K562 (cell line): ENCODE measurements around the gene TTC33. TPM values are rescaled to one million over a fixed set of nuclear protein-coding genes. Genes with fewer than 3 reads are reported as not detected.

Source experiments
- ATAC-seq: fragments of 200-7000 bp; cut with Tn5 transposase; 3 replicates; pipeline ENCODE4 v1.9.1; 2020; ENCODE audit warnings: moderate library complexity
- BruUV-seq: library from RNA; stranded (reverse); fragments of 400-500 nt; replicated peaks from 2 replicates; lab custom pipeline; 2021; lab: Mats Ljungman, UMichigan
- CTCF ChIA-PET: fragments of 300-600 bp; formaldehyde crosslinking; extraction: SDS; loops from one replicate; lab custom pipeline; 2021; ENCODE audit warnings: low intra/inter-chr PET ratio; lab: Yijun Ruan, JAX
- POLR2A ChIA-PET: fragments of 300-600, 350-650 bp; sonication (Branson Sonifier 250); formaldehyde crosslinking; extraction: SDS; loops from one replicate; lab custom pipeline; 2021; ENCODE audit warnings: antibody characterized with exemption, inconsistent platforms; lab: Yijun Ruan, JAX
- DNase-seq, 4 experiments: peaks; one replicate each; pipeline versions ENCODE4 v3.0.0 to v3.0.0-alpha.2; 2011 to 2018; ENCODE audit warnings: low spot score in 3 of 4, mixed read lengths in 3 of 4; ENCODE audit errors: extremely low read depth in 1 of 4
- FAIRE-seq: peaks from 2 replicates; lab custom pipeline; 2011; peaks lifted over from hg19 to GRCh38; lab: Jason Lieb, UNC
- H2AFZ ChIP-seq: 2 replicates; pipeline ENCODE4 v1.6.0; 2011; ENCODE audit warnings: low read depth, low read length, control low read depth, inconsistent platforms
- H3K27ac ChIP-seq: fragments of 200-600 bp; 3 replicates; pipeline ENCODE4 v1.8.0; 2011; ENCODE audit warnings: low read depth, mild to moderate bottlenecking, control low read depth, inconsistent platforms, low read length, moderate library complexity, mixed read lengths; ENCODE audit errors: extremely low read depth
- H3K27me3 ChIP-seq, 2 experiments: fragments of 300-600 bp in 1 of 2; 2 replicates in 1 of 2; 3 replicates in 1 of 2; pipeline versions ENCODE4 v1.6.0 to v1.8.0; 2011; ENCODE audit warnings: inconsistent platforms in 2 of 2, low read length in 2 of 2, mild to moderate bottlenecking in 1 of 2, mixed read lengths in 1 of 2, moderate library complexity in 1 of 2; ENCODE audit not compliant: control insufficient read depth in 2 of 2, insufficient read depth in 2 of 2
- H3K36me3 ChIP-seq: fragments of 300-600 bp; 3 replicates; pipeline ENCODE4 v1.8.0; 2011; ENCODE audit warnings: mild to moderate bottlenecking, low read length, inconsistent platforms; ENCODE audit not compliant: control insufficient read depth, insufficient read depth
- H3K4me1 ChIP-seq, 2 experiments: fragments of 200-600 bp in 1 of 2; replicated peaks in 1 of 2; 2 replicates in 1 of 2; 3 replicates in 1 of 2; pipeline versions ENCODE4 v1.5.1 to v1.8.0; 2011; ENCODE audit warnings: inconsistent platforms in 2 of 2, low read length in 2 of 2, mild to moderate bottlenecking in 1 of 2, mixed read lengths in 1 of 2, moderate library complexity in 1 of 2; ENCODE audit not compliant: control insufficient read depth in 2 of 2, insufficient read depth in 2 of 2
- H3K4me2 ChIP-seq: 2 replicates; pipeline ENCODE4 v1.6.1; 2011; ENCODE audit warnings: low read length, control low read depth, inconsistent platforms, mixed read lengths; ENCODE audit not compliant: insufficient read depth
- H3K4me3 ChIP-seq: fragments of 200-600 bp; sonication (generic), shearing (Covaris generic); 2 replicates; pipeline ENCODE4 v1.5.1; 2016; ENCODE audit warnings: control low read depth, inconsistent platforms
- H3K79me2 ChIP-seq: fragments of 200-600 bp; 3 replicates; pipeline ENCODE4 v1.8.0; 2011; ENCODE audit warnings: low read length, inconsistent platforms; ENCODE audit not compliant: control insufficient read depth, insufficient read depth
- H3K9ac ChIP-seq, 2 experiments: 2 replicates each; pipeline versions ENCODE4 v1.6.0 to v1.6.1; 2011; ENCODE audit warnings: low read depth in 2 of 2, low read length in 2 of 2, control low read depth in 1 of 2, inconsistent platforms in 1 of 2, mild to moderate bottlenecking in 1 of 2, mixed read lengths in 1 of 2; ENCODE audit not compliant: insufficient read depth in 1 of 2
- H3K9me1 ChIP-seq: one replicate; pipeline ENCODE4 v1.6.0; 2011; ENCODE audit warnings: inconsistent platforms, mild to moderate bottlenecking, low read length, moderate library complexity; ENCODE audit not compliant: control insufficient read depth, insufficient read depth
- H3K9me3 ChIP-seq: replicated peaks from 2 replicates; pipeline ENCODE4 v1.5.1; 2011; ENCODE audit warnings: low read depth, low read length, inconsistent platforms; ENCODE audit not compliant: control insufficient read depth, insufficient read depth
- H4K20me1 ChIP-seq: replicated peaks from 2 replicates; pipeline ENCODE4 v1.6.1; 2011; ENCODE audit warnings: low read length, inconsistent platforms, mixed read lengths; ENCODE audit not compliant: control insufficient read depth, insufficient read depth
- E2F6 ChIP-seq, 2 experiments: IDR thresholded peaks; 2 replicates each; pipeline ENCODE4 v1.6.1; 2011; ENCODE audit warnings: borderline replicate concordance in 1 of 2, control low read depth in 1 of 2, low read depth in 1 of 2, low read length in 1 of 2, mild to moderate bottlenecking in 1 of 2, mixed read lengths in 1 of 2, moderate library complexity in 1 of 2; ENCODE audit not compliant: insufficient read depth in 1 of 2, insufficient read length in 1 of 2, poor library complexity in 1 of 2, severe bottlenecking in 1 of 2; ENCODE audit errors: extremely low read depth in 1 of 2
- ETV6 ChIP-seq, 3 experiments: fragments of 150-350 bp in 1 of 3; sonication (generic) in 1 of 3; formaldehyde crosslinking in 1 of 3; IDR thresholded peaks; 2 replicates each; pipeline versions ENCODE4 v1.6.1 to v1.8.0; 2014 to 2022; ENCODE audit warnings: borderline replicate concordance in 2 of 3, low read depth in 2 of 3, antibody characterized with exemption in 1 of 3, low read length in 1 of 3, mild to moderate bottlenecking in 1 of 3, missing genetic modification reagents in 1 of 3
- FOSL1 ChIP-seq: fragments of 200-800 bp; sonication (Bioruptor generic); conservative IDR thresholded peaks from 2 replicates; pipeline ENCODE4 v1.6.1; 2016; ENCODE audit warnings: missing genetic modification characterization, missing compliant biosample characterization
- HCFC1 ChIP-seq: IDR thresholded peaks from 2 replicates; pipeline ENCODE4 v1.6.1; 2012; ENCODE audit warnings: low read depth, low read length, improper control_type of control experiment
- HNRNPLL ChIP-seq: fragments of 200-400 bp; formaldehyde crosslinking; IDR thresholded peaks from 2 replicates; pipeline ENCODE4 v1.6.1; 2017; ENCODE audit warnings: low read length, low read depth, mild to moderate bottlenecking; ENCODE audit not compliant: poor library complexity, severe bottlenecking
- NFIC ChIP-seq: fragments of 450-650 bp; IDR thresholded peaks from 2 replicates; pipeline ENCODE4 v1.6.1; 2017; ENCODE audit warnings: mild to moderate bottlenecking, inconsistent platforms
- PCBP1 ChIP-seq: fragments of 200-400 bp; formaldehyde crosslinking; IDR thresholded peaks from 2 replicates; pipeline ENCODE4 v1.6.1; 2018; ENCODE audit warnings: mild to moderate bottlenecking, low read depth, low read length; ENCODE audit not compliant: poor library complexity, severe bottlenecking
- POLR2AphosphoS2 ChIP-seq: IDR thresholded peaks from 2 replicates; pipeline ENCODE4 v1.6.1; 2012; ENCODE audit warnings: low read length, improper control_type of control experiment
- PRDM10 ChIP-seq: fragments of 450-650 bp; IDR thresholded peaks from 2 replicates; pipeline ENCODE4 v1.6.1; 2018; ENCODE audit not compliant: partially characterized antibody
- THRA ChIP-seq: fragments of 450-650 bp; IDR thresholded peaks from 2 replicates; pipeline ENCODE4 v1.6.1; 2017; ENCODE audit warnings: mild to moderate bottlenecking, moderate library complexity
- ZBED1 ChIP-seq: IDR thresholded peaks from 2 replicates; pipeline ENCODE4 v1.6.1; 2014
- ZNF23 ChIP-seq: fragments of 250-450 bp; sonication (Bioruptor Pico); IDR thresholded peaks from 2 replicates; pipeline ENCODE4 v1.4.0; 2020; ENCODE audit warnings: mild to moderate bottlenecking
- ZNF263 ChIP-seq: sonication (generic); formaldehyde crosslinking; IDR thresholded peaks from 2 replicates; pipeline ENCODE4 v1.8.0; 2022; ENCODE audit warnings: mild to moderate bottlenecking, missing genetic modification reagents, borderline replicate concordance
- WGBS: fragments of 100-300 bp; shearing (Covaris generic); methylation state at CpG from one replicate; pipeline ENCODE4 v1.1.6; 2016; ENCODE audit warnings: low coverage, mixed read lengths; ENCODE audit not compliant: insufficient coverage; ENCODE audit errors: missing lambda C conversion rate; 5-methylcytosine and 5-hydroxymethylcytosine counted together
- in situ Hi-C: fragments of 300-500 bp; cut with MboI; formaldehyde crosslinking; loops from 4 replicates; pipeline ENCODE4 v1.15.0; 2018; ENCODE audit warnings: inconsistent platforms, mixed read lengths
- intact Hi-C: fragments of 100-400 bp; cut with micrococcal nuclease; formaldehyde crosslinking; loops from 2 replicates; pipeline ENCODE4 v1.14.2; 2022
- polyA plus RNA-seq, 8 experiments: library from polyadenylated mRNA; depleted of rRNA in 4 of 8; stranded (reverse) in 5 of 8; unstranded in 3 of 8; fragments of >200 nt; fragmentation: Nextera tagmentation in 2 of 8; fragmentation: Illumina TruSeq in 1 of 8; extraction: Ambion mirVana in 2 of 8; extraction: Trizol in 1 of 8; gene quantifications; 2 replicates each; pipeline versions ENCODE4 v1.2.1 to v1.2.3, GENCODE V29; 2011 to 2014; ENCODE audit warnings: inconsistent platforms in 1 of 8, missing spikeins in 1 of 8
- total RNA-seq, 7 experiments: library from RNA; depleted of rRNA in 6 of 7; stranded (reverse); fragments of >200 nt in 6 of 7; fragmentation: Illumina TruSeq in 2 of 7; extraction: Trizol in 2 of 7; gene quantifications; 2 replicates each; pipeline versions ENCODE4 v1.2.1 to v1.2.3, GENCODE V29; 2011 to 2021; ENCODE audit warnings: low replicate concordance in 1 of 7

The TTC33 gene
- total and polyA plus RNA-seq, 9 of the 15 experiments (the other 6 are each of a cell fraction or from before 2014, with no cell fraction given) = 11.5 to 24.9 (median 21.1) TPM

GRCh38 chr5:40679148-40679912, 76.4 kb downstream of the TTC33 start:
- Histone ChIP-seq H3K36me3 (no peaks in the 10 kb centered on the region), H3K27me3 (peaks cover 14% of the 10 kb centered on the region in 2 experiments), H3K4me2 (peak overlapping the region; percentile 81), H3K9me1 (no peaks in the 10 kb centered on the region), H3K27ac (no peak overlapping the region), H3K4me1 (peaks cover 0 to 23% of the 10 kb centered on the region in 2 experiments; a peak in 2 of 5 replicates), H3K9me3 (no peaks in the 10 kb centered on the region), H4K20me1 (no peaks in the 10 kb centered on the region), H3K79me2 (no peaks in the 10 kb centered on the region), H3K4me3 (peak overlapping the region; percentile 52), H2AFZ (peak overlapping the region; percentile 93), H3K9ac (peak overlapping the region in 1 of 2 experiments; percentile 81; a peak in 2 of 4 replicates)
- BruUV-seq = no TSS peak
- ChIA-PET CTCF (no interaction called here), POLR2A (interaction anchor here (0.6 to 0.8 kb wide), 2 partner anchors 10 to 1022 kb away, joined by 3 read pairs; no protein-coding TSS in a partner anchor)
- FAIRE-seq (peak; percentile 73), DNase-seq (peak; percentile 91 to 98 (median 98)), ATAC-seq (peak; percentile 100)
- intact Hi-C loops = no loop called here
- in situ Hi-C loops = loop anchor here (25.0 kb wide), 1 partner anchor 742 kb away; no protein-coding TSS in a partner anchor
- WGBS = under 1% methylated on average over 57 of the region's 60 CpGs
- TF ChIP-seq FOSL1 (tag) = no peak
- TF ChIP-seq ZBED1 = no peak
- peak; percentile 73 for TF ChIP-seq PRDM10
- TF ChIP-seq ZNF263 (CRISPR knock-in tag) = peak; percentile 52; the same call in 1 of the 2 replicates
- no peak for TF ChIP-seq POLR2AphosphoS2
- TF ChIP-seq ZNF23 (CRISPR knock-in tag) = no peak
- no peak for TF ChIP-seq HCFC1
- no peak for TF ChIP-seq THRA
- no peak for TF ChIP-seq ETV6 (IDR thresholded peaks at IDR 0.05; ENCODE audit: borderline replicate concordance in 1 of 2, low read depth in 2 of 2, low read length in 1 of 2)
- no peak for TF ChIP-seq ETV6 (CRISPR knock-in tag; IDR thresholded peaks at IDR 0.05; ENCODE audit: borderline replicate concordance)
- peak; percentile 10 for TF ChIP-seq HNRNPLL
- peak in 1 of 2 experiments; percentile 24 for TF ChIP-seq E2F6 (IDR thresholded peaks at IDR 0.05; ENCODE audit: borderline replicate concordance in 1 of 2, extremely low read depth in 1 of 2, insufficient read depth in 1 of 2, insufficient read length in 1 of 2, low read depth in 1 of 2, low read length in 1 of 2, poor library complexity in 1 of 2, severe bottlenecking in 1 of 2)
- no peak for TF ChIP-seq PCBP1
- no peak for TF ChIP-seq NFIC
